Measurements from ENCODE around the gene WNK1. TPM values are rescaled to one million over a fixed set of nuclear protein-coding genes. Genes with fewer than 3 reads are reported as not detected.

The WNK1 gene
- total RNA-seq, 6 experiments from 2014 or later, result 79.5 to 106 (median 94.3) TPM

DNA sequence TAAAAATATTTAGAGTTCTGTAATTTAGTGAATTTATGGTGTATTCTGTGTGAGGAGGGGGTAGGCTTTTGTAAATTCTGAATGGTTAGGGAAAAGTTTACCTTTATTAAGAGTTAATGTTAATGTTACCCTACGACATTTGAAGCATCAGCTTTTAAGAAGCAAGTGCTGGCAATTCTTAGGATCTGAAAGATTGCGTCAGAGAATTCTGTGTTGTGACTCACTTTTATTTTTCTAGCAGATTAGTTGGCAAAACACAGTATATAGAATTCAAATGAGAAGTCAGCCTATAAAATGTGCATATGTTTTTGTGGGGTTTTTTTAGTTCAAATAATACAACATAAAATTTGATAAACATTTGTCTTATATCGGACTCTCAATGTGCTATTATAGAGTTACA is 99.5 kb downstream of the WNK1 start:
- peak overlapping the region; percentile 75 for H3K4me3 Mint-ChIP-seq
- peak overlapping the region; percentile 79 for H3K27ac Mint-ChIP-seq
- H3K9me3 Mint-ChIP-seq, result no peaks in the 10 kb centered on the region; the same call in 1 of the 2 replicates
- peaks cover 14% of the 10 kb centered on the region for H3K36me3 Mint-ChIP-seq (ENCODE audit: low read depth)
- TF ChIP-seq, protein P1, sequence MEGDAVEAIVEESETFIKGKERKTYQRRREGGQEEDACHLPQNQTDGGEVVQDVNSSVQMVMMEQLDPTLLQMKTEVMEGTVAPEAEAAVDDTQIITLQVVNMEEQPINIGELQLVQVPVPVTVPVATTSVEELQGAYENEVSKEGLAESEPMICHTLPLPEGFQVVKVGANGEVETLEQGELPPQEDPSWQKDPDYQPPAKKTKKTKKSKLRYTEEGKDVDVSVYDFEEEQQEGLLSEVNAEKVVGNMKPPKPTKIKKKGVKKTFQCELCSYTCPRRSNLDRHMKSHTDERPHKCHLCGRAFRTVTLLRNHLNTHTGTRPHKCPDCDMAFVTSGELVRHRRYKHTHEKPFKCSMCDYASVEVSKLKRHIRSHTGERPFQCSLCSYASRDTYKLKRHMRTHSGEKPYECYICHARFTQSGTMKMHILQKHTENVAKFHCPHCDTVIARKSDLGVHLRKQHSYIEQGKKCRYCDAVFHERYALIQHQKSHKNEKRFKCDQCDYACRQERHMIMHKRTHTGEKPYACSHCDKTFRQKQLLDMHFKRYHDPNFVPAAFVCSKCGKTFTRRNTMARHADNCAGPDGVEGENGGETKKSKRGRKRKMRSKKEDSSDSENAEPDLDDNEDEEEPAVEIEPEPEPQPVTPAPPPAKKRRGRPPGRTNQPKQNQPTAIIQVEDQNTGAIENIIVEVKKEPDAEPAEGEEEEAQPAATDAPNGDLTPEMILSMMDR (IDR thresholded peaks at IDR 0.05), result no peak
- peaks cover 66% of the 10 kb centered on the region for H3K4me1 Mint-ChIP-seq (ENCODE audit: low read depth)
- DNase-seq, result peak; percentile 66
- H3K27me3 Mint-ChIP-seq (ENCODE audit: insufficient read depth), result no peaks in the 10 kb centered on the region

- no peaks in the 10 kb centered on the region for H3K27me3 Mint-ChIP-seq (ENCODE audit: insufficient read depth)
- H3K36me3 Mint-ChIP-seq (ENCODE audit: low read depth), result peaks cover 22% of the 10 kb centered on the region
- H3K4me3 Mint-ChIP-seq, result no peak overlapping the region
- DNase-seq, result no peak
- TF ChIP-seq, protein P1 (IDR thresholded peaks at IDR 0.05), result no peak
- peaks cover 68% of the 10 kb centered on the region for H3K4me1 Mint-ChIP-seq (ENCODE audit: low read depth)
- peak overlapping the region; percentile 79; the same call in 1 of the 2 replicates for H3K27ac Mint-ChIP-seq
- no peaks in the 10 kb centered on the region; the same call in 1 of the 2 replicates for H3K9me3 Mint-ChIP-seq
Observed at GRCh38 chr12:852864-853263, 100.5 kb downstream of the WNK1 start.

GRCh38 chr12:857611-858010 is 105.2 kb downstream of the WNK1 start:
- Mint-ChIP-seq H3K9me3 (no peaks in the 10 kb centered on the region), H3K36me3 (ENCODE audit: low read depth) (peaks cover 22% of the 10 kb centered on the region), H3K27ac (peak overlapping the region; percentile 86), H3K27me3 (ENCODE audit: insufficient read depth) (no peaks in the 10 kb centered on the region; the same call in 1 of the 2 replicates), H3K4me3 (peak overlapping the region; percentile 51), H3K4me1 (ENCODE audit: low read depth) (peaks cover 36% of the 10 kb centered on the region)
- peak; percentile 77 for DNase-seq
- TF ChIP-seq, protein P1 (IDR thresholded peaks at IDR 0.05), result no peak

DNA sequence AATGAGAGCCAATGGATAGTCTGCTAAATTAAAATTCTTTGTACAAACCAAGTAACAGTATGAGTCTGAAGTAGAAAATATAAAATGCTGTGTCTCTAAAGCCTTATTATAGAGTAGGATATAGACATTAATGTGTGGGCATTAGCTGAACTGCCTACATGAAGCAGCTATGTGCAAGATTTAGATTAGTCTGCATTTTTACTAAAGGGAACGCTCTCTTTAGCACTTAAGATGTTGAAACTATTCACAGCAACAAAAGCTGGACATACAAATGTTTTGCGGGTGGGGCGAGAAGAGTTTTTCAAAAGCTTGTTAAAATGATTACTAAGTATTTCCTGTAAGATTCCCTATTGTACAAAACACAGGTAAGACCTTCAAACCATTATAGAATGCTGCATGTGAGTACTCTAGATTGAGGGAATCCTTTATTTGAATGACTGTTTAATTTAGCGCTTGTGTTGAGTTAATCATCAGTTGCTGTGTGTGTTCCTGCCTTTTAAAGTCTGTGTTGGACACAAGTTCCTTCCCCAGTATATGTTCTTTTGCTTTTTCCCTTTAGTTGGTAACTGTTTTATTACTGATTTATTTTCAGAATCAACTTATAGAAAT is 110.0 kb downstream of the WNK1 start:
- Mint-ChIP-seq H3K27me3 (ENCODE audit: insufficient read depth) (no peaks in the 10 kb centered on the region; the same call in none of the 2 replicates), H3K9me3 (no peaks in the 10 kb centered on the region), H3K4me3 (no peak overlapping the region), H3K4me1 (ENCODE audit: low read depth) (peaks cover 10% of the 10 kb centered on the region), H3K27ac (no peak overlapping the region), H3K36me3 (ENCODE audit: low read depth) (peaks cover 27% of the 10 kb centered on the region)
- TF ChIP-seq, protein P1 (IDR thresholded peaks at IDR 0.05), result no peak
- DNase-seq, result no peak

DNA sequence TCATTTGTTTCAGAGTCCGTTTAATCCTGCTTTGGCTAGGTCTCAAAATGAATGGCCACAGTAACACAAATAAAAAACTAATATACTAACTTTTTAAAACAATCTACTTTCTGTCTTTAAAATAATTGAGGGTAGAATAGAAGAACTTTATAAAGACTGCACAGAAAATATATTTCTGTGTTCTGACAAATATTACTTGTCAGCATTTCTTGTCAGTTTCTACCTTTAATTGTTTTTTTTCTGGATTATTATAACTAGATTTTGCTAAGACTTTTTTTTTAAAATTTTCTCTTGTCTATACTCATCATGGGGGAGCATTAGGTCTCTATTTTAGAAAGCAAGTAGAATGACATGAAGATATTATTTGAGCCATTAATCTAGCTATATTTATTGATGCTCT is 110.9 kb downstream of the WNK1 start:
- peaks cover under 1% of the 10 kb centered on the region; the same call in 1 of the 2 replicates for H3K4me1 Mint-ChIP-seq (ENCODE audit: low read depth)

More for the DNA sequence above, 110.9 kb downstream of the WNK1 start:
- no peak overlapping the region for H3K27ac Mint-ChIP-seq
- H3K27me3 Mint-ChIP-seq (ENCODE audit: insufficient read depth), result no peaks in the 10 kb centered on the region; the same call in none of the 2 replicates
- DNase-seq, result no peak
- TF ChIP-seq, protein P1 (IDR thresholded peaks at IDR 0.05), result no peak
- H3K9me3 Mint-ChIP-seq, result no peaks in the 10 kb centered on the region
- H3K36me3 Mint-ChIP-seq (ENCODE audit: low read depth), result peaks cover 26% of the 10 kb centered on the region
- no peak overlapping the region for H3K4me3 Mint-ChIP-seq

Data from HFFc6 (cell line).